Measurements from ENCODE around the gene MACROH2A1.

The MACROH2A1 gene

GRCh38 chr5:135373736-135374515 lies 25.1 kb downstream of the MACROH2A1 start:
- TF ChIP-seq, protein P1, sequence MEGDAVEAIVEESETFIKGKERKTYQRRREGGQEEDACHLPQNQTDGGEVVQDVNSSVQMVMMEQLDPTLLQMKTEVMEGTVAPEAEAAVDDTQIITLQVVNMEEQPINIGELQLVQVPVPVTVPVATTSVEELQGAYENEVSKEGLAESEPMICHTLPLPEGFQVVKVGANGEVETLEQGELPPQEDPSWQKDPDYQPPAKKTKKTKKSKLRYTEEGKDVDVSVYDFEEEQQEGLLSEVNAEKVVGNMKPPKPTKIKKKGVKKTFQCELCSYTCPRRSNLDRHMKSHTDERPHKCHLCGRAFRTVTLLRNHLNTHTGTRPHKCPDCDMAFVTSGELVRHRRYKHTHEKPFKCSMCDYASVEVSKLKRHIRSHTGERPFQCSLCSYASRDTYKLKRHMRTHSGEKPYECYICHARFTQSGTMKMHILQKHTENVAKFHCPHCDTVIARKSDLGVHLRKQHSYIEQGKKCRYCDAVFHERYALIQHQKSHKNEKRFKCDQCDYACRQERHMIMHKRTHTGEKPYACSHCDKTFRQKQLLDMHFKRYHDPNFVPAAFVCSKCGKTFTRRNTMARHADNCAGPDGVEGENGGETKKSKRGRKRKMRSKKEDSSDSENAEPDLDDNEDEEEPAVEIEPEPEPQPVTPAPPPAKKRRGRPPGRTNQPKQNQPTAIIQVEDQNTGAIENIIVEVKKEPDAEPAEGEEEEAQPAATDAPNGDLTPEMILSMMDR (IDR thresholded peaks at IDR 0.05; ENCODE audit: low read depth, low read length): no peak
- H3K4me3 ChIP-seq (ENCODE audit: low read depth, low read length): no peak overlapping the region

GRCh38 chr5:135372654-135373381 lies 26.2 kb downstream of the MACROH2A1 start:
- H3K4me3 ChIP-seq (ENCODE audit: low read depth, low read length): no peak overlapping the region
- TF ChIP-seq, protein P1 (IDR thresholded peaks at IDR 0.05; ENCODE audit: low read depth, low read length): no peak

GRCh38 chr5:135371622-135372232 lies 27.3 kb downstream of the MACROH2A1 start:
- TF ChIP-seq, protein P1 (IDR thresholded peaks at IDR 0.05; ENCODE audit: low read depth, low read length): no peak
- H3K4me3 ChIP-seq (ENCODE audit: low read depth, low read length): no peak overlapping the region

DNA sequence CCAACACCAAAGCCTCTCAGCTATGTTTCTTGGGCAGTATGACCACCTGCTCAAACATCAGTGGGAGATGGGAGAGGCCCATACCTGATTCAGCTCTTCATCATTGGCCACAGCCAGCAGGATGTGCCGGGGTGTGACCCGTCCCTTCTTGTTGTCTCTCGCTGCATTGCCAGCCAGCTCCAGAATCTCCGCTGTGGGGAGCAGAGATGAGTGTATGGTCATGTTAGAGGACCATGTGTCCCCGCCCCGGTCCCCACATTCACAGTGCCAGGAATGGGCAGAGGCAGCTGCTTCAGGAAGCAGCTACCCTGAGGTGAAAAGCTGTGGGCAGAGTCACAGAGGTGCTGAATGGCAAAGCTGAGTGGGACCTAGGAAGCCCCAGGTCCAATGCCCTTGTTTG lies 29.1 kb downstream of the MACROH2A1 start:
- TF ChIP-seq, protein P1 (IDR thresholded peaks at IDR 0.05; ENCODE audit: low read depth, low read length): no peak
- no peak overlapping the region for H3K4me3 ChIP-seq (ENCODE audit: low read depth, low read length)

GRCh38 chr5:135367554-135367953 lies 31.5 kb downstream of the MACROH2A1 start:
- TF ChIP-seq, protein P1 (IDR thresholded peaks at IDR 0.05; ENCODE audit: low read depth, low read length): no peak
- H3K4me3 ChIP-seq (ENCODE audit: low read depth, low read length): no peak overlapping the region

GRCh38 chr5:135367076-135367475 lies 32.0 kb downstream of the MACROH2A1 start:
- 0 out of 2 replicates have a peak overlapping the region, but pooled peaks have one; percentile 4 for H3K4me3 ChIP-seq (ENCODE audit: low read depth, low read length)
- TF ChIP-seq, protein P1 (IDR thresholded peaks at IDR 0.05; ENCODE audit: low read depth, low read length): no peak

Measured in WI38 (cell line).